Loucy (cell line): ENCODE data around the gene TSPAN9.

ENCODE experiments used
- H2AFZ ChIP-seq: fragments of 200-600 bp; sonication (generic); 2 replicates; pipeline ENCODE4 v1.6.0; 2016; ENCODE audit warnings: antibody characterized with exemption, mild to moderate bottlenecking, low read length, moderate library complexity
- H3F3A ChIP-seq: fragments of 200-600 bp; 2 replicates; pipeline ENCODE4 v1.6.0; 2016; ENCODE audit warnings: antibody characterized with exemption, low read depth, mild to moderate bottlenecking
- H3K27me3 ChIP-seq: fragments of 200-600 bp; sonication (generic); 2 replicates; pipeline ENCODE4 v1.6.1; 2014; ENCODE audit warnings: low read length, mild to moderate bottlenecking; ENCODE audit not compliant: insufficient read depth, poor library complexity, severe bottlenecking
- H3K36me3 ChIP-seq: fragments of 200-600 bp; sonication (generic); 2 replicates; pipeline ENCODE4 v1.6.1; 2016; ENCODE audit warnings: low read length; ENCODE audit not compliant: insufficient read depth
- H3K4me1 ChIP-seq: fragments of 200-600 bp; sonication (generic); 2 replicates; pipeline ENCODE4 v1.5.1; 2014; ENCODE audit warnings: low read length, mild to moderate bottlenecking; ENCODE audit not compliant: insufficient read depth, poor library complexity, severe bottlenecking
- H3K4me2 ChIP-seq: fragments of 200-600 bp; sonication (generic); 2 replicates; pipeline ENCODE4 v1.6.0; 2014; ENCODE audit warnings: antibody characterized with exemption, low read length, low read depth, mild to moderate bottlenecking; ENCODE audit not compliant: poor library complexity, severe bottlenecking
- H3K4me3 ChIP-seq: fragments of 200-600 bp; sonication (generic); 2 replicates; pipeline ENCODE4 v1.5.1; 2014; ENCODE audit warnings: low read length, mild to moderate bottlenecking, mixed read lengths; ENCODE audit not compliant: poor library complexity, severe bottlenecking
- H3K79me2 ChIP-seq: fragments of 200-600 bp; sonication (generic); 2 replicates; pipeline ENCODE4 v1.6.1; 2014; ENCODE audit warnings: low read length; ENCODE audit not compliant: insufficient read depth
- H3K9ac ChIP-seq: fragments of 200-600 bp; sonication (generic); 2 replicates; pipeline ENCODE4 v1.6.0; 2014; ENCODE audit warnings: mild to moderate bottlenecking, low read depth, low read length, moderate library complexity; ENCODE audit not compliant: poor library complexity, severe bottlenecking
- H3K9me2 ChIP-seq: fragments of 200-600 bp; sonication (generic); replicated peaks from 2 replicates; pipeline ENCODE4 v1.6.1; 2016; ENCODE audit warnings: low read depth, low read length, mixed read lengths
- H3K9me3 ChIP-seq: fragments of 200-600 bp; sonication (generic); 2 replicates; pipeline ENCODE4 v1.6.1; 2014; ENCODE audit warnings: mild to moderate bottlenecking, antibody characterized with exemption, low read length, low read depth; ENCODE audit not compliant: insufficient read depth
- H4K20me1 ChIP-seq: fragments of 200-600 bp; sonication (generic); 2 replicates; pipeline ENCODE4 v1.6.0; 2014; ENCODE audit warnings: antibody characterized with exemption, low read length, mild to moderate bottlenecking; ENCODE audit not compliant: insufficient read depth, poor library complexity, severe bottlenecking
- CTCF ChIP-seq: fragments of 200-600 bp; sonication (generic); conservative IDR thresholded peaks from 2 replicates; pipeline ENCODE4 v1.5.1; 2014; ENCODE audit warnings: mild to moderate bottlenecking, antibody characterized with exemption, low read length
- EZH2phosphoT487 ChIP-seq: fragments of 200-600 bp; IDR thresholded peaks from 2 replicates; pipeline ENCODE4 v1.6.1; 2018; ENCODE audit warnings: antibody characterized with exemption, mild to moderate bottlenecking, moderate library complexity, borderline replicate concordance

TSPAN9 gene

DNA sequence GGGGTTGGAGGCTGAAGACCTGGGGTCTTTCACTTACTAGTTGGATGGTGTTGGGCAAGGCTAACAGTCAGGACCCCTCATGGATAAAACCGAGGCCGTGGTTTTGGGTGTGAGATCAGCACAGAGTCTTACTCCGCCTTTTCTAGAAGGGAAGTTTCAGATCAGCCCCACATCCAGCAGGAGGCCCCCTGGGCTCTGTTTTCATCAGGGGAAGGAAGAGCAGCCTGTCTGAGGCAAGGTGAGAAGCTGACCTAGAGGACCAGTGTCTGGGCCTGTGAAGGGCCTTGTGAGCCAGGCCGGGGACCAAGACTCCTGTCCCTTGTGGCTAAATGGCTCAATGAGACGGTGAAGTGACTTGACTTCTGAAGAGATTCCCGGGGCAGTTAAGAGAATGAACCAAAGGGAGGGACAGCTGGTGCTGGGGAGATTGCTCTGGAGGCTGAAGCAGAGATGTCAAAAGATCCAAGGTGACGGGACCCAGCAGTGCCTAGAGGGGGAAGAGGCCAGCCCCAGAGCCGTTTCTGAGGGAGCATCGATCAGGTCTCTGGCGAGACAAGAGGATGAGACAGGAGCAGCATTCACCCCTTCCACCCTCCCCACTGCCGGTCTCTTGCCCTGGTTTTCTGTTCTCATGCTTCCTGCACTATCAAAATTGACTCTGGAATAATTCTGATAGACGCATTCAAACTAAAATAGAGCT, 40.1 kb upstream of the TSPAN9 start:
- no peak overlapping the region for H3K4me2 ChIP-seq
- no peaks in the 10 kb centered on the region for H3K79me2 ChIP-seq
- no peaks in the 10 kb centered on the region for H3K27me3 ChIP-seq
- H3K36me3 ChIP-seq = no peaks in the 10 kb centered on the region
- no peaks in the 10 kb centered on the region for H3F3A ChIP-seq
- H4K20me1 ChIP-seq = no peaks in the 10 kb centered on the region
- H2AFZ ChIP-seq = no peak overlapping the region
- TF ChIP-seq EZH2phosphoT487 = no peak
- no peak for TF ChIP-seq CTCF
- H3K9ac ChIP-seq = no peak overlapping the region
- no peaks in the 10 kb centered on the region for H3K9me3 ChIP-seq
- H3K4me3 ChIP-seq = no peak overlapping the region
- no peaks in the 10 kb centered on the region for H3K4me1 ChIP-seq
- H3K9me2 ChIP-seq = no peaks in the 10 kb centered on the region

DNA sequence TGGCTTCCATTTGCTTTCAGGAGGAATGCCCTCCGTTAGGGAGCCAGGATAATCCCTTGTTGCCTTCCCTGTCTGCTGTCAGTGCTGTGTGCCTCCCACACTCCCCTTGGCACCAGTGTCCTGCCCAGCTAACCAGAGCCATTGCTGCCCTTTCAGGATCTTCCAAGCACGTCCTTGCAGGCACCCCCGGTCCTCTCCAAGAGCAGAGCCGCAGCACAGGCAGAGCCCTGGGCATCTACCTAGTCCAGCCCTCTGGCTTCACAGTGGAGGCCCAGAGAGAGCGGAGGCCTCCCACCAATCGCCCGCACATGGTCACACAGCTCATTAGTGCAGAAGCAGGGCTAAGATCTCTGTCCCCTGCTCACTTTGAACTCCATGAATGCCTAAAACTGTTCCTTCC, 39.0 kb upstream of the TSPAN9 start:
- Histone ChIP-seq H3K4me3 (no peak overlapping the region), H3K27me3 (no peaks in the 10 kb centered on the region), H3K4me2 (no peak overlapping the region), H3K4me1 (no peaks in the 10 kb centered on the region), H3K9ac (no peak overlapping the region), H3F3A (no peaks in the 10 kb centered on the region), H3K9me2 (no peaks in the 10 kb centered on the region), H3K9me3 (no peaks in the 10 kb centered on the region), H4K20me1 (no peaks in the 10 kb centered on the region), H3K36me3 (no peaks in the 10 kb centered on the region), H3K79me2 (no peaks in the 10 kb centered on the region), H2AFZ (no peak overlapping the region)
- TF ChIP-seq EZH2phosphoT487 (no peak), CTCF (no peak)

- H3K4me2 ChIP-seq = no peak overlapping the region
- H3K4me1 ChIP-seq = no peaks in the 10 kb centered on the region
- H3K9me2 ChIP-seq = no peaks in the 10 kb centered on the region
- TF ChIP-seq EZH2phosphoT487 = no peak
- TF ChIP-seq CTCF = no peak
- no peak overlapping the region for H3K9ac ChIP-seq
- no peaks in the 10 kb centered on the region for H3K79me2 ChIP-seq
- no peaks in the 10 kb centered on the region for H4K20me1 ChIP-seq
- no peaks in the 10 kb centered on the region for H3K36me3 ChIP-seq
- no peak overlapping the region for H3K4me3 ChIP-seq
- no peaks in the 10 kb centered on the region for H3K9me3 ChIP-seq
- H2AFZ ChIP-seq = no peak overlapping the region
- no peaks in the 10 kb centered on the region for H3F3A ChIP-seq
- H3K27me3 ChIP-seq = no peaks in the 10 kb centered on the region
Observed at GRCh38 chr12:3038926-3039510, 38.2 kb upstream of the TSPAN9 start.
